SU-DHL-6 (cell line): ENCODE measurements around the gene EYS.

Experiments
- H2AFZ ChIP-seq: fragments of 200-600 bp; sonication (generic); 2 replicates; pipeline ENCODE4 v1.6.1; 2014; ENCODE audit warnings: low read depth, mild to moderate bottlenecking, moderate library complexity, mixed read lengths, antibody characterized with exemption, low read length; ENCODE audit not compliant: severe bottlenecking
- H3F3A ChIP-seq: fragments of 200-600 bp; shearing (Covaris generic); 2 replicates; pipeline ENCODE4 v1.6.0; 2016; ENCODE audit warnings: antibody characterized with exemption, mild to moderate bottlenecking; ENCODE audit not compliant: insufficient read depth
- H3K27ac ChIP-seq: fragments of 200-600 bp; sonication (generic); 2 replicates; pipeline ENCODE4 v1.5.1; 2016; ENCODE audit warnings: low read depth, mild to moderate bottlenecking, low read length, moderate library complexity, mixed read lengths
- H3K27me3 ChIP-seq: fragments of 200-600 bp; sonication (generic), shearing (Covaris generic); 2 replicates; pipeline ENCODE4 v1.6.0; 2014; ENCODE audit warnings: mild to moderate bottlenecking, low read length
- H3K36me3 ChIP-seq: fragments of 200-600 bp; sonication (generic); 2 replicates; pipeline ENCODE4 v1.6.1; 2014; ENCODE audit warnings: mild to moderate bottlenecking, low read length, mixed read lengths
- H3K4me2 ChIP-seq: fragments of 300-600, 200-600 bp; shearing (Covaris generic), sonication (generic); 2 replicates; pipeline ENCODE4 v1.6.0; 2014; ENCODE audit warnings: low read length, low read depth, mild to moderate bottlenecking; ENCODE audit not compliant: poor library complexity, severe bottlenecking
- H3K4me3 ChIP-seq: fragments of 200-600 bp; sonication (generic); 2 replicates; pipeline ENCODE4 v1.5.1; 2014; ENCODE audit warnings: antibody characterized with exemption, low read length, mild to moderate bottlenecking, mixed read lengths; ENCODE audit not compliant: insufficient read depth, poor library complexity, severe bottlenecking
- H3K79me2 ChIP-seq: fragments of 200-600 bp; sonication (generic); 2 replicates; pipeline ENCODE4 v1.6.1; 2014; ENCODE audit warnings: mild to moderate bottlenecking, low read length, moderate library complexity; ENCODE audit not compliant: insufficient read depth
- H3K9ac ChIP-seq: fragments of 200-600 bp; sonication (generic); 2 replicates; pipeline ENCODE4 v1.7.0; 2014; ENCODE audit warnings: mild to moderate bottlenecking, low read length
- H3K9me2 ChIP-seq: fragments of 200-600 bp; sonication (generic); replicated peaks from 2 replicates; pipeline ENCODE4 v1.6.1; 2014; ENCODE audit warnings: low read length; ENCODE audit not compliant: insufficient read depth
- H3K9me3 ChIP-seq: fragments of 200-600 bp; sonication (generic); 2 replicates; pipeline ENCODE4 v1.6.1; 2014; ENCODE audit warnings: low read length, mixed read lengths; ENCODE audit not compliant: insufficient read depth
- H4K20me1 ChIP-seq: fragments of 200-600 bp; sonication (generic); 2 replicates; pipeline ENCODE4 v1.6.1; 2014; ENCODE audit warnings: low read depth, mild to moderate bottlenecking, antibody characterized with exemption, low read length, moderate library complexity, mixed read lengths
- CTCF ChIP-seq: fragments of 200-600 bp; sonication (generic); IDR thresholded peaks from one replicate; pipeline ENCODE4 v1.5.1; 2017; ENCODE audit warnings: antibody characterized with exemption, mild to moderate bottlenecking, low read length, moderate library complexity; ENCODE audit not compliant: insufficient read depth, poor library complexity, severe bottlenecking
- EZH2phosphoT487 ChIP-seq: fragments of 200-600 bp; sonication (generic), shearing (Covaris generic); conservative IDR thresholded peaks from 2 replicates; pipeline ENCODE4 v1.6.1; 2018; ENCODE audit warnings: mild to moderate bottlenecking, antibody characterized with exemption, low read length, moderate library complexity, mixed read lengths

Gene EYS

GRCh38 chr6:64062960-64063683 lies 1643.9 kb downstream of the EYS start:
- H2AFZ ChIP-seq: no peak overlapping the region
- no peaks in the 10 kb centered on the region for H3K27me3 ChIP-seq
- H3K4me2 ChIP-seq: no peak overlapping the region
- no peaks in the 10 kb centered on the region; the same call in 1 of the 2 replicates for H3K36me3 ChIP-seq
- H3F3A ChIP-seq: no peaks in the 10 kb centered on the region
- H3K27ac ChIP-seq: no peak overlapping the region
- H3K9ac ChIP-seq: no peak overlapping the region
- H4K20me1 ChIP-seq: no peaks in the 10 kb centered on the region
- H3K9me2 ChIP-seq: no peaks in the 10 kb centered on the region
- no peak overlapping the region for H3K4me3 ChIP-seq
- no peaks in the 10 kb centered on the region for H3K79me2 ChIP-seq
- H3K9me3 ChIP-seq: no peaks in the 10 kb centered on the region
- TF ChIP-seq CTCF: no peak
- no peak for TF ChIP-seq EZH2phosphoT487

- H2AFZ ChIP-seq: no peak overlapping the region
- no peak overlapping the region for H3K4me2 ChIP-seq
- no peaks in the 10 kb centered on the region for H3K9me2 ChIP-seq
- H3K79me2 ChIP-seq: no peaks in the 10 kb centered on the region
- TF ChIP-seq EZH2phosphoT487 (no peak), CTCF (no peak)
- no peaks in the 10 kb centered on the region for H3F3A ChIP-seq
- H3K4me3 ChIP-seq: no peak overlapping the region
- H3K9me3 ChIP-seq: no peaks in the 10 kb centered on the region
- H3K9ac ChIP-seq: no peak overlapping the region
- H3K27ac ChIP-seq: no peak overlapping the region
- H4K20me1 ChIP-seq: no peaks in the 10 kb centered on the region
- H3K27me3 ChIP-seq: no peaks in the 10 kb centered on the region
- no peaks in the 10 kb centered on the region for H3K36me3 ChIP-seq
Observed at GRCh38 chr6:64054861-64055260, 1652.2 kb downstream of the EYS start.

DNA sequence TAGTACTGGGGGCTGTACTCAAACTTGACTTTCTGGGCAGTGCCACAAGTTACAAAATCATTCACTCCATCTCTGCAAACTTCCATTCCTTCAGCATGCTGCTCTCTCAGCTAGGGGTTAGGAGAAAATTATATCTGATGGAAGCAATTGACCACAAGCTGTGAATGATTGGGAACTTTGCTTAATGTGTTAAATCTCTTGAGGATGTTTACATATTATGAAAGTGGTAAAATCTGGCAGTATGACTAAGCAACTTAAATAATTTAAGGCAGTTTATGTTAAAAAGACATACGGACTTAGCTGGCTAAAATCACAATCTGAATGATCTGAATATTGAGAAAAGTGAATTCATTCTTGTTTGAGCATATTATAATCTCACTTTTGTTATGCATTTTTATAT lies 1656.4 kb downstream of the EYS start:
- no peak overlapping the region for H3K4me3 ChIP-seq
- no peaks in the 10 kb centered on the region for H3K36me3 ChIP-seq
- H4K20me1 ChIP-seq: no peaks in the 10 kb centered on the region
- H3K79me2 ChIP-seq: no peaks in the 10 kb centered on the region
- no peak overlapping the region for H3K4me2 ChIP-seq
- H2AFZ ChIP-seq: no peak overlapping the region
- no peak overlapping the region for H3K27ac ChIP-seq
- TF ChIP-seq EZH2phosphoT487 (no peak), CTCF (no peak)
- no peaks in the 10 kb centered on the region for H3K27me3 ChIP-seq
- H3F3A ChIP-seq: no peaks in the 10 kb centered on the region
- no peaks in the 10 kb centered on the region for H3K9me3 ChIP-seq
- no peaks in the 10 kb centered on the region for H3K9me2 ChIP-seq
- H3K9ac ChIP-seq: no peak overlapping the region
